ENCODE data around the gene SESTD1. TPM values are rescaled to one million over a fixed set of nuclear protein-coding genes. Genes with fewer than 3 reads are reported as not detected.

Gene SESTD1
- total RNA-seq, 4 donors from 2014 or later, result 8.0 to 24.1 (median 10.5) TPM

- 70% methylated on average over 7 of the region's 7 CpGs for WGBS
- H3K4me3 ChIP-seq, result no peak overlapping the region
- DNase-seq (ENCODE audit: low spot score in 2 of 2), result no peak
- peaks cover 19% of the 10 kb centered on the region for H3K4me1 ChIP-seq
- H3K9me3 ChIP-seq, result no peaks in the 10 kb centered on the region
- no peaks in the 10 kb centered on the region for H3K36me3 ChIP-seq
- no peak for TF ChIP-seq EP300 (IDR thresholded peaks at IDR 0.05)
- no peak for TF ChIP-seq CTCF (IDR thresholded peaks at IDR 0.05)
- no peak for TF ChIP-seq POLR2A (IDR thresholded peaks at IDR 0.05)
- no peak for TF ChIP-seq POLR2AphosphoS5 (IDR thresholded peaks at IDR 0.05)
- no peak overlapping the region for H3K27ac ChIP-seq
- no peaks in the 10 kb centered on the region for H3K27me3 ChIP-seq
These were observed 29.0 kb downstream of the SESTD1 start for GRCh38 chr2:179235463-179236108.

DNA sequence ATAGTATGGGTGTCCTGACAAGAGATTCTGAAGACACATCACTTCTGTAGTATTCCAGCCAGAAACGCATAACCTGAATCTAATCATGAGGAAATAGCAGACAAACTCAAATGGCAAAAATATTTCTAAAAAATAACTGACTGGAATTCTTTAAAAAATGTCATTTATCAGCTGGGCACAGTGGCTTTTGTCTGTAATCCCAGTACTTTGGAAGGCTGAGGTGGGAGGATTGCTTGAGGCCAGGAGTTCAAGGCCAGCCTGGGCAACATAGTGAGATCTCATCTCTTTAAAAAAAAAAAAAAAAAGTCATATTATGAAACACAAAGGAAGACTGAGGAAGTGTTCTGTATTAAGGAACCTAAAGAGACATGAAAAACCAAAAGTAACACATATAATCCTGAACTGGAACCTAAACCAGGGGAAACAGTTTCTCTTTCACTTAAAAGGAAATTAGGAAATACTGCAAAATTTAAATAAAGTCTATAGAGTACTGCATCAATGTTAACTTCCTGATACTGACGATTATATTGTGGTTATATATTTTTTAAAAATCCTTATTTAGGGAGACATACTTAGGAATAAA, 29.9 kb downstream of the SESTD1 start:
- H3K9me3 ChIP-seq, result no peaks in the 10 kb centered on the region
- H3K27ac ChIP-seq, result no peak overlapping the region
- TF ChIP-seq POLR2A (IDR thresholded peaks at IDR 0.05) (no peak), CTCF (IDR thresholded peaks at IDR 0.05) (no peak), POLR2AphosphoS5 (IDR thresholded peaks at IDR 0.05) (no peak), EP300 (IDR thresholded peaks at IDR 0.05) (no peak)
- no peaks in the 10 kb centered on the region for H3K36me3 ChIP-seq
- no peak overlapping the region for H3K4me3 ChIP-seq
- peaks cover 16% of the 10 kb centered on the region for H3K4me1 ChIP-seq
- DNase-seq (ENCODE audit: low spot score in 2 of 2), result no peak
- WGBS, result 86% methylated on average over 2 of the region's 2 CpGs
- no peaks in the 10 kb centered on the region for H3K27me3 ChIP-seq

DNA sequence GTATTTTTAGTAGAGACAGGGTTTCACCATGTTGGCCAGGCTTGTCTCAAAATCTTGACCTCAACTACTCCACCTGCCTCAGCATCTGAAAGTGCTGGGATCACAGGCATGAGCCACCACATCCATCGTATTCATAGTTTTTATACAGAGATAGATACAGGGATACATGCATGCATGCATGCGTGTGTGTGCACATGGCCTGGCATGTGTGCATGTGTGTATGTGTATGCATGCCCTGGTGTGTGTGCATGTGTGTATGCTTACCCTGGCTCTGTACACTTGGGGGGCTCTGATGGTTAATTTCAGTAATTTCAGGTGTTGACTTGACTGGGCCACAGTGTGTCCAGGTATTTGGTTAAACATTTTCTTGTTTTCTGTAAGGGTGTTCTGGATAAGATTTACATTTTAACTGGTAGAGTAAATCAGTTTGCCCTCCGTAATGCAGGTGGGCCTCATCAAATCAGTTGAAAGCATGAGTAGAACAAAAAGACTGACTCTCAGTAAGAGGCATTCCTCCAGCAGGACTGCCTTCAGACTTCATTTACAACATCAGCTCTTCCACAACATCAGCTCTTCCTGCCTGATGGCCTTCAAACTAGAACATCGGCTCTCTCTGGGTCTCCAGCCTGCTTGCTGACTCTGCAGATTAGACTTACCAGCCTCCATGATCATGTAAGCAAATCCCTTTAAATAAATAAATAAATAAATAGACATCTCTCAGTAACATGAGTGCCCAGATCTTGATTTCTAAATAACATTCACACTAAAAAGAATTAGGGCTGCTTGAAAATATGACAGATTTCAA, 30.8 kb downstream of the SESTD1 start:
- Histone ChIP-seq H3K27me3 (no peaks in the 10 kb centered on the region), H3K9me3 (no peaks in the 10 kb centered on the region), H3K4me1 (peaks cover 7% of the 10 kb centered on the region), H3K36me3 (no peaks in the 10 kb centered on the region), H3K4me3 (no peak overlapping the region), H3K27ac (no peak overlapping the region)
- TF ChIP-seq POLR2A (IDR thresholded peaks at IDR 0.05) (no peak), EP300 (IDR thresholded peaks at IDR 0.05) (no peak), CTCF (IDR thresholded peaks at IDR 0.05) (no peak), POLR2AphosphoS5 (IDR thresholded peaks at IDR 0.05) (no peak)
- WGBS, result 98% methylated on average over 4 of the region's 4 CpGs
- no peak for DNase-seq (ENCODE audit: low spot score in 2 of 2)

DNA sequence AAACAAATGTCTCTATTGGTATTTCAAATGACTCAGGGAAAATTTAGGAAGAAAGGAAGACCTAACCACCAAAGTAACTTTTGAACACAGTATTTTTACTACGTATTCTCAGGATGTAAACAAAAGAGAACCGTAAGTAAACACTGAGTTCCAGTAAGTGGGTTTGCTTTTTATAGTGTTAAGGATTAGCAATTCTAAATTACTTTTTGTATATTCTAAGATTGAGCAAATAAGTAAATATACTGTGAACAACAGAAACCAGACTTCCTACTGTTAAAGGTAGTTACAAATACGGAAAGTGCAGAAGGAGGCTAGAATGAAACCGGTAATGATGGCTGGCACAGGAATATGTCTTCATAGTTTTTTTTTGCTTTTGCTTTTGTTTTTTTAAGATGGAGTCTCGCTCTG, 31.5 kb downstream of the SESTD1 start:
- peaks cover 6% of the 10 kb centered on the region for H3K4me1 ChIP-seq
- TF ChIP-seq POLR2AphosphoS5 (IDR thresholded peaks at IDR 0.05), result no peak
- H3K4me3 ChIP-seq, result no peak overlapping the region
- 87% methylated on average over 5 of the region's 5 CpGs for WGBS
- H3K9me3 ChIP-seq, result no peaks in the 10 kb centered on the region
- H3K36me3 ChIP-seq, result no peaks in the 10 kb centered on the region
- DNase-seq (ENCODE audit: low spot score in 2 of 2), result no peak
- no peak overlapping the region for H3K27ac ChIP-seq
- no peaks in the 10 kb centered on the region for H3K27me3 ChIP-seq

DNA sequence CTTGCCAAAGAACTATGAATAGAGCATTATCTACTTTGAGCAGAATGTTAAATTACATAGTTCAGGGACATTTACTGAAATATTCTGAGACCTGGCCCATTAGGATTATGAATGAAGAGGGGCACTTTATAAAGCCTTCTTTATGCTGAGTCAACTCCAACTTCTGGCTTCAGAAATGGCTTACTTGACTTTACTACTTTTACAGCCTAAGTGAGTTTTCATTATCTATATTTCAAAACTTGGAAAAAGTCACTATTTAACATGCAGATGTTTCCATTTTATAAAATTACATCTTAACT, 37.7 kb downstream of the SESTD1 start:
- Histone ChIP-seq H3K27me3 (no peaks in the 10 kb centered on the region), H3K36me3 (no peaks in the 10 kb centered on the region)
- no peak for DNase-seq (ENCODE audit: low spot score in 2 of 2)

More for the DNA sequence above, 37.7 kb downstream of the SESTD1 start:
- Histone ChIP-seq H3K4me1 (peaks cover 4% of the 10 kb centered on the region), H3K9me3 (no peaks in the 10 kb centered on the region), H3K27ac (no peak overlapping the region), H3K4me3 (no peak overlapping the region)
- TF ChIP-seq POLR2A (IDR thresholded peaks at IDR 0.05), result no peak
- no peak for TF ChIP-seq EP300 (IDR thresholded peaks at IDR 0.05)
- no peak for TF ChIP-seq CTCF (IDR thresholded peaks at IDR 0.05)
- TF ChIP-seq POLR2AphosphoS5 (IDR thresholded peaks at IDR 0.05), result no peak
